ENCODE results near the gene ABCF3. TPM values are rescaled to one million over a fixed set of nuclear protein-coding genes. Genes with fewer than 3 reads are reported as not detected.

ABCF3 gene
- total RNA-seq, 1 experiment from 2014 or later: 62.7 TPM

DNA sequence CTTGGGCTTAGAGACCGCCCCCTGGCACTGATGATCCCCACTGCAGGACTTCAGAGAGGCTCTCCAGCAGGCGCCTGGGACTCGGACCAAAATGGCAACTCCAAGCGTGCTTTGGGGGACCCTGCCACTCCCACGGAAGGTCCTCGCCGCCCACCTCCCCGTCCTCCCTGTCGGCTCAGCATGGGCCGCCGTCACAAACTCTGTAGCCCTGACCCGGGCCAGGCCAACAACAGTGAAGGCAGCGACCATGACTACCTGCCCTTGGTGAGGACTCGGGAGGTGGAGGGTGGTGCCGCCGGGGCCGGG is 55.1 kb downstream of the ABCF3 start:
- POLR2A ChIA-PET: interaction anchor here (1.7 to 2.3 kb wide), 2 partner anchors 9 to 15 kb away, joined by 6 to 11 read pairs; no protein-coding TSS in a partner anchor
- Mint-ChIP-seq H3K4me1 (ENCODE audit: insufficient read depth, unreplicated experiment) (peaks cover 5% of the 10 kb centered on the region), H3K36me3 (ENCODE audit: insufficient read depth, unreplicated experiment) (peaks cover 26% of the 10 kb centered on the region), H3K4me3 (ENCODE audit: unreplicated experiment) (no peak overlapping the region), H3K9me3 (ENCODE audit: unreplicated experiment) (no peaks in the 10 kb centered on the region), H3K27ac (ENCODE audit: low read depth, unreplicated experiment) (no peak overlapping the region), H3K27me3 (ENCODE audit: insufficient read depth, unreplicated experiment) (no peaks in the 10 kb centered on the region)
- BruUV-seq (replicated peaks): no TSS peak
- intact Hi-C loops (cut with micrococcal nuclease): no loop called here
- no peak for DNase-seq (ENCODE audit: unreplicated experiment)
- TF ChIP-seq, protein P1, sequence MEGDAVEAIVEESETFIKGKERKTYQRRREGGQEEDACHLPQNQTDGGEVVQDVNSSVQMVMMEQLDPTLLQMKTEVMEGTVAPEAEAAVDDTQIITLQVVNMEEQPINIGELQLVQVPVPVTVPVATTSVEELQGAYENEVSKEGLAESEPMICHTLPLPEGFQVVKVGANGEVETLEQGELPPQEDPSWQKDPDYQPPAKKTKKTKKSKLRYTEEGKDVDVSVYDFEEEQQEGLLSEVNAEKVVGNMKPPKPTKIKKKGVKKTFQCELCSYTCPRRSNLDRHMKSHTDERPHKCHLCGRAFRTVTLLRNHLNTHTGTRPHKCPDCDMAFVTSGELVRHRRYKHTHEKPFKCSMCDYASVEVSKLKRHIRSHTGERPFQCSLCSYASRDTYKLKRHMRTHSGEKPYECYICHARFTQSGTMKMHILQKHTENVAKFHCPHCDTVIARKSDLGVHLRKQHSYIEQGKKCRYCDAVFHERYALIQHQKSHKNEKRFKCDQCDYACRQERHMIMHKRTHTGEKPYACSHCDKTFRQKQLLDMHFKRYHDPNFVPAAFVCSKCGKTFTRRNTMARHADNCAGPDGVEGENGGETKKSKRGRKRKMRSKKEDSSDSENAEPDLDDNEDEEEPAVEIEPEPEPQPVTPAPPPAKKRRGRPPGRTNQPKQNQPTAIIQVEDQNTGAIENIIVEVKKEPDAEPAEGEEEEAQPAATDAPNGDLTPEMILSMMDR (IDR thresholded peaks at IDR 0.05; ENCODE audit: unreplicated experiment): no peak
- CTCF ChIA-PET: interaction anchor here (0.9 to 1.5 kb wide), 3 partner anchors 9 to 15 kb away, joined by 3 to 6 read pairs (median 5); partner anchors contain the start of gene EEF1AKMT4

DNA sequence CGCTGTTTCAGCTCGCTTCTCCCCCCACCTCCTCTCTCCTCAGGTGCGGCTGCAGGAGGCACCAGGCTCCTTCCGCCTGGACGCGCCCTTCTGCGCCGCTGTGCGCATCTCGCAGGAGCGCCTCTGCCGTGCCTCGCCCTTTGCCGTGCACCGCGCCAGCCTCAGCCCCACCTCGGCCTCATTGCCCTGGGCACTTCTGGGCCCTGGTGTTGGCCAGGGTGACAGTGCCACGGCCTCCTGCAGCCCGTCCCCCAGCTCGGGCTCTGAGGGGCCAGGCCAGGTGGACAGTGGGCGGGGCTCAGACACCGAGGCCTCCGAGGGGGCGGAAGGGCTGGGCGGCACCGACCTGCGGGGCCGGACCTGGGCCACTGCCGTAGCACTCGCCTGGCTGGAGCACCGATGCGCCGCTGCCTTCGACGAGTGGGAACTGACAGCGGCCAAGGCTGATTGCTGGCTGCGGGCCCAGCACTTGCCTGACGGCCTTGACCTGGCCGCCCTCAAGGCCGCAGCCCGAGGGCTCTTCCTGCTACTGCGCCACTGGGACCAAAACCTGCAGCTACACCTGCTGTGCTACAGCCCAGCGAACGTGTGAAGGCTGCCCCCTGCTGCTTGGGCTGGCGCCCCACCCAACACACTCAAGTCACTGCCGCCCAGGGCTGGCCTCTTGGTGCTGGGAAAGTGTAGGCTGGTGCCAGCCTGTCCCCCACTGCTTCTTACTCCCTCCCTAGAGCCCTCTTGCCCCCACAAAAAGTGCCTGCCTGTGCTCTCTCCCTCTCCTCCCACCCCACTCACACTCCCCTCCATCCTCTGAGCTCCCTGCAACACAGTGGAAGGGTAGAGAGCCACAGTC is 55.7 kb downstream of the ABCF3 start:
- ChIA-PET POLR2A (interaction anchor here (0.7 to 2.3 kb wide), 4 partner anchors 10 to 85 kb away, joined by 3 to 11 read pairs (median 4); partner anchors contain the start of gene AP2M1), CTCF (interaction anchor here (0.7 to 1.6 kb wide), 4 partner anchors 15 to 225 kb away, joined by 3 to 5 read pairs (median 4); no protein-coding TSS in a partner anchor)
- TF ChIP-seq, protein P1 (IDR thresholded peaks at IDR 0.05; ENCODE audit: unreplicated experiment): peak; percentile 12
- H3K4me1 Mint-ChIP-seq (ENCODE audit: insufficient read depth, unreplicated experiment): peaks cover 8% of the 10 kb centered on the region
- no peaks in the 10 kb centered on the region for H3K27me3 Mint-ChIP-seq (ENCODE audit: insufficient read depth, unreplicated experiment)
- H3K36me3 Mint-ChIP-seq (ENCODE audit: insufficient read depth, unreplicated experiment): peaks cover 32% of the 10 kb centered on the region
- H3K27ac Mint-ChIP-seq (ENCODE audit: low read depth, unreplicated experiment): no peak overlapping the region
- H3K4me3 Mint-ChIP-seq (ENCODE audit: unreplicated experiment): no peak overlapping the region
- DNase-seq (ENCODE audit: unreplicated experiment): peak; percentile 12
- intact Hi-C loops (cut with micrococcal nuclease): no loop called here
- BruUV-seq (replicated peaks): no TSS peak
- no peaks in the 10 kb centered on the region for H3K9me3 Mint-ChIP-seq (ENCODE audit: unreplicated experiment)

DNA sequence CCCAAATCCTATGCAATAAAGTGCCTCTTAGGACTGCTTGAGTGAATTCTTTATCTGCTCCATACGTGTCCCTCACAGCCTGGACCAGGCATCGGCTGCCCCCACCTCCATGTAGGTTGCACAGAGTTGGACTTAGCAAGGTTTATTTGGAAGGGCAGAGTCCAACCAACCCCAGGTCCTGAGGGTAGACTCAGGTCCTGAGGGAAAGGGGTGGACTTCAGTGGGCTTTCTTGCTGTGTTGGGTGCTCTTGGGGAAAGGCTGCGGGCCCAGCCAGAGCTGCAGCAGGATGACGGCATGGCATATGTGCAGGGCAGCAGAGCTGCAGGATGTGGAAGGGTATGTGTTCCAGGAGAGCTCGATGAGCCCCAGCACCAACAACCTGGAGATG is 56.3 kb downstream of the ABCF3 start:
- intact Hi-C loops (cut with micrococcal nuclease): no loop called here
- Mint-ChIP-seq H3K4me1 (ENCODE audit: insufficient read depth, unreplicated experiment) (peaks cover 8% of the 10 kb centered on the region), H3K4me3 (ENCODE audit: unreplicated experiment) (no peak overlapping the region), H3K27ac (ENCODE audit: low read depth, unreplicated experiment) (no peak overlapping the region), H3K36me3 (ENCODE audit: insufficient read depth, unreplicated experiment) (peaks cover 34% of the 10 kb centered on the region), H3K27me3 (ENCODE audit: insufficient read depth, unreplicated experiment) (no peaks in the 10 kb centered on the region), H3K9me3 (ENCODE audit: unreplicated experiment) (no peaks in the 10 kb centered on the region)
- BruUV-seq (replicated peaks): no TSS peak
- TF ChIP-seq, protein P1 (IDR thresholded peaks at IDR 0.05; ENCODE audit: unreplicated experiment): no peak
- POLR2A ChIA-PET: interaction anchor here (0.7 kb wide), 2 partner anchors 68 to 85 kb away, joined by 3 read pairs; partner anchors contain the start of gene AP2M1
- DNase-seq (ENCODE audit: unreplicated experiment): no peak
- CTCF ChIA-PET: interaction anchor here (0.7 to 1.6 kb wide), 4 partner anchors 15 to 225 kb away, joined by 3 to 5 read pairs (median 3); no protein-coding TSS in a partner anchor

Small RNA genes within 50 kb of the gene (microRNA-seq; reads per million reads assigned to microRNA genes)
- 0.53 reads per million for gene MIR1224

Other genes starting within 250 kb of the ABCF3 start
- 16.5 and 17.9 TPM in 2 replicates for gene ABCC5, start 168.3 kb upstream of the ABCF3 start, total RNA-seq (2022)
- gene HTR3D, start 154.5 kb upstream of the ABCF3 start, total RNA-seq (2022): not detected in 2 replicates
- gene HTR3C, start 133.2 kb upstream of the ABCF3 start, total RNA-seq (2022): not detected in 2 replicates
- gene HTR3E, start 89.1 kb upstream of the ABCF3 start, total RNA-seq (2022): not detected in 2 replicates
- gene EIF2B5, start 50.8 kb upstream of the ABCF3 start, total RNA-seq (2022): 33.8 and 36.1 TPM in 2 replicates
- 73.4 and 74.5 TPM in 2 replicates for gene DVL3, start 30.8 kb upstream of the ABCF3 start, total RNA-seq (2022)
- gene AP2M1, start 11.3 kb upstream of the ABCF3 start, total RNA-seq (2022): 280 and 301 TPM in 2 replicates
- not detected in 2 replicates for gene VWA5B2, start 43.4 kb downstream of the ABCF3 start, total RNA-seq (2022)
- gene ALG3, start 62.8 kb downstream of the ABCF3 start, total RNA-seq (2022): 60.4 and 77.8 TPM in 2 replicates
- gene EEF1AKMT4, start 63.5 kb downstream of the ABCF3 start, total RNA-seq (2022): 4.9 and 10.1 TPM in 2 replicates
- gene CAMK2N2, start 75.4 kb downstream of the ABCF3 start, total RNA-seq (2022): 6.1 TPM in 2 replicates
- not detected in 2 replicates for gene ECE2, start 89.8 kb downstream of the ABCF3 start, total RNA-seq (2022)
- 275 and 284 TPM in 2 replicates for gene PSMD2, start 113.0 kb downstream of the ABCF3 start, total RNA-seq (2022)
- 522 and 536 TPM in 2 replicates for gene EIF4G1, start 128.4 kb downstream of the ABCF3 start, total RNA-seq (2022)
- 11.1 and 12.9 TPM in 2 replicates for gene FAM131A, start 151.4 kb downstream of the ABCF3 start, total RNA-seq (2022)
- gene CLCN2, start 175.4 kb downstream of the ABCF3 start, total RNA-seq (2022): 4.5 and 5.5 TPM in 2 replicates
- gene POLR2H, start 175.5 kb downstream of the ABCF3 start, total RNA-seq (2022): 81.5 and 91.5 TPM in 2 replicates
- not detected in 2 replicates for gene THPO, start 192.0 kb downstream of the ABCF3 start, total RNA-seq (2022)
- not detected in 2 replicates for gene CHRD, start 193.9 kb downstream of the ABCF3 start, total RNA-seq (2022)

Data from MCF 10A (cell line).